Loucy (cell line): ENCODE data around the gene NUP62.

ENCODE experiments used
- H2AFZ ChIP-seq: fragments of 200-600 bp; sonication (generic); 2 replicates; pipeline ENCODE4 v1.6.0; 2016; ENCODE audit warnings: antibody characterized with exemption, mild to moderate bottlenecking, low read length, moderate library complexity
- H3F3A ChIP-seq: fragments of 200-600 bp; 2 replicates; pipeline ENCODE4 v1.6.0; 2016; ENCODE audit warnings: antibody characterized with exemption, low read depth, mild to moderate bottlenecking
- H3K27me3 ChIP-seq: fragments of 200-600 bp; sonication (generic); 2 replicates; pipeline ENCODE4 v1.6.1; 2014; ENCODE audit warnings: low read length, mild to moderate bottlenecking; ENCODE audit not compliant: insufficient read depth, poor library complexity, severe bottlenecking
- H3K36me3 ChIP-seq: fragments of 200-600 bp; sonication (generic); 2 replicates; pipeline ENCODE4 v1.6.1; 2016; ENCODE audit warnings: low read length; ENCODE audit not compliant: insufficient read depth
- H3K4me1 ChIP-seq: fragments of 200-600 bp; sonication (generic); 2 replicates; pipeline ENCODE4 v1.5.1; 2014; ENCODE audit warnings: low read length, mild to moderate bottlenecking; ENCODE audit not compliant: insufficient read depth, poor library complexity, severe bottlenecking
- H3K4me2 ChIP-seq: fragments of 200-600 bp; sonication (generic); 2 replicates; pipeline ENCODE4 v1.6.0; 2014; ENCODE audit warnings: antibody characterized with exemption, low read length, low read depth, mild to moderate bottlenecking; ENCODE audit not compliant: poor library complexity, severe bottlenecking
- H3K4me3 ChIP-seq: fragments of 200-600 bp; sonication (generic); 2 replicates; pipeline ENCODE4 v1.5.1; 2014; ENCODE audit warnings: low read length, mild to moderate bottlenecking, mixed read lengths; ENCODE audit not compliant: poor library complexity, severe bottlenecking
- H3K79me2 ChIP-seq: fragments of 200-600 bp; sonication (generic); 2 replicates; pipeline ENCODE4 v1.6.1; 2014; ENCODE audit warnings: low read length; ENCODE audit not compliant: insufficient read depth
- H3K9ac ChIP-seq: fragments of 200-600 bp; sonication (generic); 2 replicates; pipeline ENCODE4 v1.6.0; 2014; ENCODE audit warnings: mild to moderate bottlenecking, low read depth, low read length, moderate library complexity; ENCODE audit not compliant: poor library complexity, severe bottlenecking
- H3K9me2 ChIP-seq: fragments of 200-600 bp; sonication (generic); replicated peaks from 2 replicates; pipeline ENCODE4 v1.6.1; 2016; ENCODE audit warnings: low read depth, low read length, mixed read lengths
- H3K9me3 ChIP-seq: fragments of 200-600 bp; sonication (generic); 2 replicates; pipeline ENCODE4 v1.6.1; 2014; ENCODE audit warnings: mild to moderate bottlenecking, antibody characterized with exemption, low read length, low read depth; ENCODE audit not compliant: insufficient read depth
- H4K20me1 ChIP-seq: fragments of 200-600 bp; sonication (generic); 2 replicates; pipeline ENCODE4 v1.6.0; 2014; ENCODE audit warnings: antibody characterized with exemption, low read length, mild to moderate bottlenecking; ENCODE audit not compliant: insufficient read depth, poor library complexity, severe bottlenecking
- CTCF ChIP-seq: fragments of 200-600 bp; sonication (generic); conservative IDR thresholded peaks from 2 replicates; pipeline ENCODE4 v1.5.1; 2014; ENCODE audit warnings: mild to moderate bottlenecking, antibody characterized with exemption, low read length
- EZH2phosphoT487 ChIP-seq: fragments of 200-600 bp; IDR thresholded peaks from 2 replicates; pipeline ENCODE4 v1.6.1; 2018; ENCODE audit warnings: antibody characterized with exemption, mild to moderate bottlenecking, moderate library complexity, borderline replicate concordance

NUP62 gene

GRCh38 chr19:49932731-49933131 is 3.4 kb upstream of the NUP62 start:
- Histone ChIP-seq H3K4me1 (peaks cover 33% of the 10 kb centered on the region), H3K9me3 (no peaks in the 10 kb centered on the region), H3K9ac (peak overlapping the region; percentile 56), H3K4me2 (peak overlapping the region; percentile 96), H3K79me2 (peaks cover 28% of the 10 kb centered on the region), H3K36me3 (no peaks in the 10 kb centered on the region), H3K27me3 (peaks cover 7% of the 10 kb centered on the region), H2AFZ (peak overlapping the region; percentile 39), H4K20me1 (peaks cover 10% of the 10 kb centered on the region), H3K4me3 (peak overlapping the region; percentile 69), H3K9me2 (no peaks in the 10 kb centered on the region), H3F3A (peaks cover 21% of the 10 kb centered on the region; the same call in 1 of the 2 replicates)
- TF ChIP-seq CTCF, result no peak
- no peak for TF ChIP-seq EZH2phosphoT487

DNA sequence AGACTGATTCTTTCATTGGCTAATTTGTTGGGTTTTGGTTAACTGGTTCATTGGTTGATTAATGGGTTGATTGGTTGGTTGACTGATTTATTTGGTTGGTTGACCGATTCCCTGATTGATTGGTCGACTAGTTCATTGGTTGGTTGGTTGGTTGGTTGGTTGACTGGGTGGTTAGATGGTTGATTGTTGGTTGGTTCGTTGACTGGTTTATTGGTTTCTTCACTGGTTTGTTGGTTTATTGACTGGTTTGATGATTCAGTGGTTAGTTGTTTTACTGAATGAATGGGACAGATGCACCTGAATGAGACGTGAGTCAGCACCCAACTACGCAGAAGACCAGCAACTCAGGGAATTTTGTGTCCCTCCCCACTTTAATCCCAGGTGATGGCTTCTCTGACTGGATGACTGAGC is 2.7 kb upstream of the NUP62 start:
- Histone ChIP-seq H4K20me1 (peaks cover 17% of the 10 kb centered on the region), H3K4me1 (peaks cover 40% of the 10 kb centered on the region), H3K9ac (peak overlapping the region; percentile 56), H3K36me3 (peaks cover 1% of the 10 kb centered on the region; the same call in 1 of the 2 replicates), H3K27me3 (peaks cover 7% of the 10 kb centered on the region), H3K9me3 (no peaks in the 10 kb centered on the region), H3K9me2 (no peaks in the 10 kb centered on the region), H3K4me2 (peak overlapping the region; percentile 96), H3K4me3 (peak overlapping the region; percentile 69), H2AFZ (no peak overlapping the region), H3K79me2 (peaks cover 35% of the 10 kb centered on the region), H3F3A (peaks cover 21% of the 10 kb centered on the region; the same call in 1 of the 2 replicates)
- TF ChIP-seq CTCF, result no peak

GRCh38 chr19:49931293-49932040 is 2.2 kb upstream of the NUP62 start:
- peaks cover 21% of the 10 kb centered on the region; the same call in 1 of the 2 replicates for H3F3A ChIP-seq
- H3K36me3 ChIP-seq, result peaks cover 3% of the 10 kb centered on the region; the same call in 1 of the 2 replicates
- H3K4me1 ChIP-seq, result peaks cover 43% of the 10 kb centered on the region
- no peak overlapping the region for H2AFZ ChIP-seq
- peaks cover 23% of the 10 kb centered on the region for H4K20me1 ChIP-seq
- no peaks in the 10 kb centered on the region for H3K9me2 ChIP-seq
- TF ChIP-seq CTCF (no peak), EZH2phosphoT487 (no peak)
- H3K27me3 ChIP-seq, result peaks cover 7% of the 10 kb centered on the region
- H3K79me2 ChIP-seq, result peaks cover 41% of the 10 kb centered on the region
- no peaks in the 10 kb centered on the region for H3K9me3 ChIP-seq
- peak overlapping the region; percentile 96 for H3K4me2 ChIP-seq
- no peak overlapping the region for H3K9ac ChIP-seq
- peak overlapping the region; percentile 69 for H3K4me3 ChIP-seq
